Tibial nerve (tissue), 4 donors: ENCODE results near the gene RASSF1.

ENCODE experiments used
- CTCF ChIP-seq, 5 experiments: fragments of 200-600 bp in 3 of 5; fragments of 450-650 bp in 2 of 5; sonication (generic) in 3 of 5; IDR thresholded peaks; one replicate each; pipeline ENCODE4 v1.5.1; 2016 to 2019; ENCODE audit warnings: antibody characterized with exemption in 5 of 5, mild to moderate bottlenecking in 3 of 5, moderate library complexity in 2 of 5
- EP300 ChIP-seq, 2 donors: sonication (generic); formaldehyde crosslinking; IDR thresholded peaks; one replicate each; pipeline ENCODE4 v1.6.1; 2017; ENCODE audit warnings: antibody characterized with exemption in 2 of 2, mild to moderate bottlenecking in 1 of 2

GRCh38 chr3:50294089-50294488 is 46.5 kb downstream of the RASSF1 start:
- TF ChIP-seq EP300 (IDR thresholded peaks at IDR 0.05): no peak
- no peak for TF ChIP-seq CTCF (IDR thresholded peaks at IDR 0.05)
